ENCODE data around the gene WWTR1.

The WWTR1 gene

DNA sequence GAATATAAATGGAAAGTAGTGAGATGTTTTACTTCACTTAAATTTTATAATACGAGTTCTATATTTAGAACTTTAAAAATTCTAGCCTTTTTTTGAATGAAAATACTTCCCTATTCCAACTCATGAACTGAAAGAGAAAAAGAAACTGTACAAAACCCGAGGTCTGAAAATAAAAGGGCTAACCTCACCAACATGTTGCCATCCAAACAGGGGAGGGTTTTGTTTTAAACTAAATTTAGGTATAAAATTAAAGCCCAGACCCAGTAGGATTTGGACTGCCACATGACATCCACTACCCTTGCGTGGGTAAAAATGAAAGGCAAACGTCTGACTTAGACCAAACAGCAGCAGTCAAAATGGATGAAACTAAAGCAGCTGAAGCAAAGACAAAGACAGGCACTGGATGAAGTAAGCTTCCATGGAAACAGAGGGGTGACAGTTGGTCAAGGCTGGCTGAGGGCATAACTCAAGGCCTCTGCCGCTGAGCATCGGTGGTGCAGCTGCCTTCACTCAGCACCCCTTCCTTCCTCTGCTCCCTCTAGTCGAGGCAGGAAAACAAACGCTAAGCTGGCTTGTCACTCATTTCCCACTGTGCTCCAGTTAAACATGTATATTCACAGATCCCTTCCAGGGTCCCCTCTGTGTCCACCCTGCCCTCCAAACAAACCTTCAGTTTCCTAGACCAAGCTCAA is 125.2 kb downstream of the WWTR1 start:
- DNase-seq (ENCODE audit: low read depth), result no peak

- peak; percentile 25 for DNase-seq (ENCODE audit: low read depth)
Measured at GRCh38 chr3:149529099-149529498, 128.7 kb downstream of the WWTR1 start.

DNA sequence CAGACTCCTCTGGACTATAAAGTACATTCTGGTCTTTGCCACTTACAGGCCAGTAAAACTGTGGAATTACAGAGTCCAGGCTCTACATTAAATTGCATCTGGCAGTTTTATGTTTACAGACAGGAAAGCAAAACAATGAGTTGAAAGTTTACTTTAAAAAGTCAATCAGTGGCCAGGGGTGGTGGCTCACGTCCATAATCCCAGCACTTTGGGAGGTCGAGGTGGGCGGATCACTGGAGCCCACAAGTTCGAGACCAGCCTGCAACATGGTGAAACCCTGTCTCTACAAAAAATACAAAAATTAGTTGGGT is 129.5 kb downstream of the WWTR1 start:
- DNase-seq (ENCODE audit: low read depth), result no peak

- peak; percentile 41 for DNase-seq (ENCODE audit: low read depth)
Measured at GRCh38 chr3:149527531-149528339, 130.1 kb downstream of the WWTR1 start.

GRCh38 chr3:149523512-149524299 is 134.1 kb downstream of the WWTR1 start:
- DNase-seq (ENCODE audit: low read depth), result no peak

- DNase-seq (ENCODE audit: low read depth), result peak; percentile 79
Measured at GRCh38 chr3:149519912-149520311, 137.9 kb downstream of the WWTR1 start.

- DNase-seq (ENCODE audit: low read depth), result no peak
Measured at GRCh38 chr3:149516920-149517319, 140.9 kb downstream of the WWTR1 start.

- no peak for DNase-seq (ENCODE audit: low read depth)
Measured at GRCh38 chr3:149515249-149515648, 142.6 kb downstream of the WWTR1 start.

DNA sequence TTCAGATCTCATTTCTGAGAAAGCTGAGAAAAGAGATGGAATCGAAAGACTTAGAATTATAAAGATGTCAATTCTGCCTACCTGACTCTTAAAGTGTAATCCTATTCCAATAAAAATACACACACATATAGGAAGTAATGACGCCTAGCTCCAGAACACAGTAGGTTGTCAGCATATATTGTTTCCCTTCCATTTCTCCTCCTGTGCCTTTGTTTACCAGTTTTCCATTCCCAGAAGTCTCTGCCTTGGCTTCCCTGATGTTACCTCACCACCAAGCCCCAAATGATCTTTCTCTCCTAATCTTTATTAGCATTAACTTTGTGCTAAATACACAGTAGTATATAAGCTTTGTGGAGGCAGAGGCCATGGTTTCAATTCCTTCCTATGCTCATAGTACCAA is 143.4 kb downstream of the WWTR1 start:
- no peak for DNase-seq (ENCODE audit: low read depth)

DNA sequence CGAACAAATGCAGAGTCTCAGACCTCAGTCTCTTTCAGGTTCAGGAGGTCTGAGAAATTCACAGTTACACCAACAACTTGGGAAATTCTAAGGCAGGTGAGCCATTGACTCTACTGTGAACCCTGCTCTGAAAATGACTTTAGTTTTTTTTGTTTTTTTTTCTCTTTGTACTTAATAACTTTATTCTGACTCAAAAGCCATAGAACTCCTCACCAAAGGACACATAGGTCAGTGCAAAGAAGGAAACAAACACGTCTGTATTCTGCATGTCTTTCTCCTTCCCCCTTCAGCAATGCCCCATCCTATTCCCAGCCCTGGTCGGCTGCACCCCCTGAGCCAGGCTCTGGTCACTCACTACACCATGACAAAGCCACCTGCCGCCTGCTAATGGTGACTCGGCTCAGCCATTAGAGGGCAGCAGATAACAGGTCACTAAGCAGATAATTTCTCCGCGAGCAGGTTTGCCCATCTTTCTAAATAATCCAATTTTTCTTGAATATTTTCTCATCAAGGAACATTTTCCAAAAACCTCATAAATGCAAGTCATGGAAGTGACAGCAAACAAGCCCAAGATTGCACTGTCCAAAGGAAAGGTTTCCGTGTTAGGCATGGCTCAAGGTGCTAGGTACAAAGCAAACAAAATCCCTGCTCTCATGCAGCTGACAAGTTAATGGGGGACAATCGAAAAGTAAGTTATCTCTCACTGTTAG is 145.6 kb downstream of the WWTR1 start:
- peak; percentile 62 for DNase-seq (ENCODE audit: low read depth)

DNA sequence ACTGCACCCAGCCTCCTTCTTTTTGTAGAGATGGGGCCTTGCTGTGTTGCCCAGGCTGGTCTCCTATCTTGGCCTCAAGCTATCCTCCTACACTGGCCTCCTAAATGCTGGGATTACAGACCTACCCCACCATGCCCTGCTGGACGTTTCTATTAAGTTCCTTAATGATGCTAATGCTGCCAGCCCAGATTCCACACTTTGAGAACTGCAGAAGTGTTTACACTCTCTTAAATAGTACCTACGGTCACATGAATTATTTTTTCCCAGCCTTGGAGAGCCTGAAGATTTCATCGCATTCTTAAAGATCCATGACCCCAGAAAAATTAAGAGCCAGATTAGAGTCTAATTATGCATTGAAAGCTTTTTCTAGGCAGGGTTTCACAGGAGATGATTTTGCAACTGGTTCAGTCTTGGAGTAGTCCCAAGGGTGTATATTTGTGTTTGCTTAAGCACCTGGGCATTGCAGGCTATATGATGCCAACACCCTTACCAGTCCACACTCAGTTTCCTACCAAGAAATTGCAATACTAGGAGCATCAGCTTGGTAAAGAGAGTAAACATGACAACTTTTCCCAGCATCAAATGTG is 146.7 kb downstream of the WWTR1 start:
- no peak for DNase-seq (ENCODE audit: low read depth)

DNA sequence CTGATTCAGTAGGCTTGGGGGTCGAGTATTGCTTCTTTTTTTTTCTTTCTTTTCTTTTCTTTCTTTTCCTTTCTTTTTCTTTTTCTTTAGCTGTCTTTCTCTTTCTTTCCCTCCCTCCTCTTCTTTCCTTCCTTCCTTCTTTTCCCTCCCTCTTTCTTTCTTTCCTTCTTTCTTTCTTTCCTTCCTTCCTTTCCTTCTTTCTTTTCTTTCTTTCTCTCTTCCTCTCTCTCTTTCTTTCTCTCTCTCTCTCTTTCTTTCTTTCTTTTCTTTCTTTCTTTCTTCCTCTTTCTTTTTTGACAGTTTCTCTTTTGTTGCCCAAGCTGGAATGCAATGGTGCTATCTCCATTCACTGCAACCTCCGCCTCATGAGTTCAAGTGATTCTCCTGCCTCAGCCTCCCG is 147.3 kb downstream of the WWTR1 start:
- DNase-seq (ENCODE audit: low read depth), result no peak

DNA sequence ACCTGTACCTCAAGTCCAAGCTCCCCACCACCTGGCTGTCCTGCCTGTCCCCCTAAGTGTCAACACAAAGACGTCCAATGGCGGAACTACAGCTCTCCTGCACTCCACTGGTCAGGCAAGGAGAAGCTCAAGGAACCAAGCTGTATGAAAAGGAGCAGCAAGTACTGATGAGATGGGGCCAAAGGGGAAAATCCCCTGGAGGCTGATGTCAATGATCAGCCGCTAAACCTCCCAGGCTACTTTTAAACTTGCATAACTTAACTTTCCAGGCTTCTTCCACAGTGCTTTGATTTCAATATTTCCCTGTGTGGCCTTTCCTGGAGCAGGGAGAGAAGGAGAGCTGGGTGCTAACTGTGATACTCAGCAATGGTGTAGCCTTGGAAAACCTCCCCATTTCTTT is 148.3 kb downstream of the WWTR1 start:
- no peak for DNase-seq (ENCODE audit: low read depth)

DNA sequence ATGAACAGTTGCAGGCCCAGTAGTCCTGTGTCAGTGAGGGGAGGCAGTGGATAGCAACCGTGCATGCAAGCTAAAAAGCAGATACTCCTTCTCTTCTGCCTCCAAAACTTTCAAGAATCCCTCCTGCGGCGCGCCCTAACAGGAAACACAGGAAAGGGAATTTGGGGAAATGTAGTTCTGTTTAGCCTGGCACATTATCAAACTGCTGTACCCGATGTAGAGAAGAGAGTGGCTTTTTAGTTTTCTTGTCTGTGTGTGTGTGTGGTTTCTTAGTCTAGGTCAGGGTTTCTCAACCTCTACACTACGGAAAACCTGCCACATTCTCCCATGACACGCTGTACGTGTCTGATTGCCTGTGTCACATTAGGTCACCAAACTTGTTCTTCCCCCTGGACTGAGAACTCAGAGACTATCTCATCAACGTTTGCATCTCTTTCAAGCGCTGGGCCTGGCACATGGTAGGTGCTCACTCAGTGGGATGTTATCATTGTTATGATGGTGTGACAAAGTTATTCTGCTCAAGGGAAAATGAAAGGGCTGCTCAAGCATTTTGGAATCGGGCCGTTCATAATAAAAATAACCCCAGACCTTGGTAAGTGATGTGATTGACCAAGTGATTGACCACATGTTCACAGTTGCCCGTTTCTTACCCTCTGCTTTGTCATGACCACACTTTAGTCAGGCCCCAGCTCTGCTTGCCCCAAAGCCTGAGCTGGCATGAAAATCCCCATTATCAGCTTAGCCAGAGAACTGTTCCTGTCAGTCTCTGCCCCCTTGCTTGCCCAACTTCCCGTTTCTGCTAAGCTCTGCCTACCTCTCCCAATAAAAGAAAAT is 150.1 kb downstream of the WWTR1 start:
- DNase-seq (ENCODE audit: low read depth), result peak; percentile 50

- DNase-seq (ENCODE audit: low read depth), result no peak
Measured at GRCh38 chr3:149506965-149507364, 150.9 kb downstream of the WWTR1 start.

DNA sequence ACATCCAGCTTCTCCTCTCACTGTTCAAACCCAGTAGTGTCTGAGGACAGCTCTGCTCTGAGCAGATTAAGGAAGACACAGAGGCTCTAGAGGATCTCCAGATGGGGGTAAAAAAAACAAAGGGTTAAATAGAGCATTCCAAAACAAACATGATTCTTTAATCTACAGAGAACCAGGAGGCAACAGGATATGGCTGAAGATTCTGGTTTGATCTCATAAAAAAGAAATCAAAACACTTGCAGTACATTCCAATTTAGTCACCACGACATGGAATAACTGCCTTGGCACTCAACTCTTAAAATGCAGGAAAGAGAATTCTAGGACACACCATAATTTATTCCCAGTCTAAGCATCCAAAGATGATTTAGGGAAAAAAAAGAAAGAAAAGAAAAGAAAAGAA is 151.3 kb downstream of the WWTR1 start:
- DNase-seq (ENCODE audit: low read depth), result no peak

DNA sequence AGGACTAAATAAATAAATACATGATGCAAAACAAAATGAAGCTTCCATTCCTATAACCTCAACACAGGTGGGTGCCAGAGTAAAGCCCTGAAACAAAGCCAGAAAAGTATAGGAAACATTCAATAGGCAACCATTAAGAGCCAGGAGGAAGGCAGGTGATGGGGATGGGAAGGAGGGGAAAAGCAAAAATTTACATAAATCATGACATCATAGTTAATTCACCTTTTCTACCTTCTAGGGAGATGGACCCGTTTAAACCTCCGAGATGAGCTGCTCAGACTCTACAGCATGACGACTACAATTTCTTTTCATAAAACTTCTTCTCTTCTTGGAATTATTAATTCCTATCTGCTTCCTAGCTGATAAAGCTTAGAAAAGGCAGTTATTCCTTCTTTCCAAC is 155.4 kb downstream of the WWTR1 start:
- DNase-seq (ENCODE audit: low read depth), result no peak

- DNase-seq (ENCODE audit: low read depth), result peak; percentile 92
Measured at GRCh38 chr3:149501524-149501923, 156.3 kb downstream of the WWTR1 start.

GRCh38 chr3:149497966-149498670 is 159.7 kb downstream of the WWTR1 start:
- DNase-seq (ENCODE audit: low read depth), result no peak

DNA sequence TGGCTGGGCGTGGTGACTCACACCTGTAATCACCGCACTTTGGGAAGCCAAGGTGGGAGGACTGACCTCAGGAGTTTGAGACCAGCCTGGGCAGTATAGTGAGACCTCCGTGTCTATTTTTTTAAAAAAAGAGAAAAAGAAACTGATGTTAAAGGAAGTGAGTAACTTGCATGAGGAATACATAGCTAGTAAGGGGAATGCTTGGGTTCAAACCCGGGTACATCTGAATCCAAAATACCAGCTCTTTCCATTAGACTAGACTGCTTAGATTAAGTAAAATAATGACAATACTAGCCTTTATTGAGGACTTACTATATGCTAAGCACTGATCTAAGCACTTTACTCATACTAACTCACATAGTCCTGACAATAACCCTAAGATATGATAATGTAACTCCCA is 160.9 kb downstream of the WWTR1 start:
- DNase-seq (ENCODE audit: low read depth), result no peak

Data from fibroblast of gingiva (primary cell).